HL-60 (cell line): ENCODE data around the gene SDHD.

ENCODE experiments used
- DNase-seq, 2 experiments: peaks; one replicate each; pipeline ENCODE4 v3.0.0-alpha.2; 2010 to 2020; ENCODE audit warnings: low read depth in 1 of 2, low spot score in 1 of 2
- H3K27ac ChIP-seq: fragments of 250-450 bp; sonication (Bioruptor Pico); replicated peaks from 2 replicates; pipeline ENCODE4 v1.5.1; 2020; ENCODE audit warnings: mild to moderate bottlenecking, moderate library complexity
- H3K27me3 ChIP-seq: fragments of 250-450 bp; sonication (Bioruptor Pico); 2 replicates; pipeline ENCODE4 v1.5.1; 2021; ENCODE audit warnings: mild to moderate bottlenecking, moderate library complexity; ENCODE audit not compliant: insufficient read depth, poor library complexity, severe bottlenecking
- H3K4me3 ChIP-seq: replicated peaks from 2 replicates; pipeline ENCODE4 v1.5.1; 2011; ENCODE audit warnings: mild to moderate bottlenecking, control low read depth, low read length; ENCODE audit not compliant: insufficient read depth
- CTCF ChIP-seq: IDR thresholded peaks from one replicate; pipeline ENCODE4 v1.5.1; 2011; ENCODE audit warnings: low read length, control low read depth, inconsistent platforms; ENCODE audit not compliant: insufficient read depth
- GABPA ChIP-seq: IDR thresholded peaks from 2 replicates; pipeline ENCODE4 v1.6.1; 2012; ENCODE audit warnings: low read depth
- POLR2AphosphoS5 ChIP-seq: IDR thresholded peaks from 2 replicates; pipeline ENCODE4 v1.6.1; 2012; ENCODE audit warnings: low read depth
- REST ChIP-seq: IDR thresholded peaks from 2 replicates; pipeline ENCODE4 v1.6.1; 2012; ENCODE audit warnings: low read depth; ENCODE audit not compliant: insufficient replicate concordance
- SPI1 ChIP-seq: IDR thresholded peaks from 2 replicates; pipeline ENCODE4 v1.6.1; 2012; ENCODE audit warnings: low read depth, mild to moderate bottlenecking, borderline replicate concordance
- long read RNA-seq: library from polyadenylated mRNA; unstranded; transcript quantifications from one replicate; pipeline ENCODE4 v2.0.0, GENCODE V29; 2020

The SDHD gene
- long read RNA-seq, transcript SDHD-201 (4 exons, 1,439 nt): major isoform, 683 of 699 reads
- long read RNA-seq, partial matches to known transcripts: 3 of 699 reads
- long read RNA-seq, other reads (novel, unspliced or antisense): 7 of 699 reads

GRCh38 chr11:112086422-112087191 is at the start of gene SDHD, which contains the start of gene TIMM8B:
SDHD (plus strand) TSS chr11:112086873; CDS start chr11:112086908, 35 bp downstream.
TIMM8B (minus strand) TSS chr11:112086756; CDS start chr11:112086723, 33 bp downstream.
- peak; percentile 91 to 97 for DNase-seq
- no peaks in the 10 kb centered on the region for H3K27me3 ChIP-seq
- H3K27ac ChIP-seq: peak within 1 kb of the TSS; percentile 78
- H3K4me3 ChIP-seq: peak within 1 kb of the TSS; percentile 78
- TF ChIP-seq CTCF (no peak), SPI1 (peak; percentile 89; the same call in 1 of the 2 replicates), REST (peak; percentile 63), GABPA (peak; percentile 94), POLR2AphosphoS5 (peak; percentile 83)

GRCh38 chr11:112037527-112037926 is 49.1 kb upstream of the SDHD start:
- Histone ChIP-seq H3K27ac (no peak overlapping the region), H3K27me3 (no peaks in the 10 kb centered on the region), H3K4me3 (no peak overlapping the region)
- no peak for DNase-seq
- TF ChIP-seq POLR2AphosphoS5 (no peak), GABPA (no peak), SPI1 (no peak), CTCF (no peak), REST (no peak)

GRCh38 chr11:112042161-112042960 is 44.3 kb upstream of the SDHD start:
- Histone ChIP-seq H3K27me3 (no peaks in the 10 kb centered on the region), H3K27ac (no peak overlapping the region), H3K4me3 (no peak overlapping the region)
- TF ChIP-seq POLR2AphosphoS5 (no peak), REST (no peak), SPI1 (no peak), CTCF (no peak), GABPA (no peak)
- no peak for DNase-seq
